Measurements from ENCODE around the gene ZNF175. TPM values are rescaled to one million over a fixed set of nuclear protein-coding genes. Genes with fewer than 3 reads are reported as not detected.

The ZNF175 gene
- total RNA-seq, 4 donors from 2014 or later = 4.1 to 17.8 (median 9.3) TPM

- Histone ChIP-seq H3K4me1 (no peaks in the 10 kb centered on the region), H3K36me3 (no peaks in the 10 kb centered on the region), H3K4me3 (no peak overlapping the region), H3K27ac (no peak overlapping the region), H3K27me3 (no peaks in the 10 kb centered on the region), H3K9me3 (no peaks in the 10 kb centered on the region)
- TF ChIP-seq CTCF (IDR thresholded peaks at IDR 0.05) (no peak), POLR2A (IDR thresholded peaks at IDR 0.05) (no peak)
- DNase-seq = peak in 1 of 2 donors; percentile 35
- intact Hi-C loops (cut with DNase I; ENCODE audit: low total_unique reads) = no loop called here
Measured at GRCh38 chr19:51552996-51553725, 17.9 kb upstream of the ZNF175 start.

- no peak overlapping the region for H3K4me3 ChIP-seq
- no peaks in the 10 kb centered on the region for H3K36me3 ChIP-seq
- H3K9me3 ChIP-seq = no peaks in the 10 kb centered on the region
- no peak overlapping the region for H3K27ac ChIP-seq
- TF ChIP-seq POLR2A (IDR thresholded peaks at IDR 0.05) = no peak
- no peak for TF ChIP-seq CTCF (IDR thresholded peaks at IDR 0.05)
- H3K27me3 ChIP-seq = no peaks in the 10 kb centered on the region
- no peaks in the 10 kb centered on the region for H3K4me1 ChIP-seq
- no peak for DNase-seq
- intact Hi-C loops (cut with DNase I; ENCODE audit: low total_unique reads) = no loop called here
Measured at GRCh38 chr19:51559240-51559639, 11.8 kb upstream of the ZNF175 start.

- intact Hi-C loops (cut with DNase I; ENCODE audit: low total_unique reads) = no loop called here
- TF ChIP-seq POLR2A (IDR thresholded peaks at IDR 0.05) (no peak), CTCF (IDR thresholded peaks at IDR 0.05) (no peak)
- Histone ChIP-seq H3K9me3 (no peaks in the 10 kb centered on the region), H3K4me3 (no peak overlapping the region), H3K27ac (no peak overlapping the region), H3K27me3 (no peaks in the 10 kb centered on the region), H3K36me3 (no peaks in the 10 kb centered on the region), H3K4me1 (no peaks in the 10 kb centered on the region)
- DNase-seq = no peak
Measured at GRCh38 chr19:51560339-51560738, 10.7 kb upstream of the ZNF175 start.

- intact Hi-C loops (cut with DNase I; ENCODE audit: low total_unique reads) = no loop called here
- H3K27me3 ChIP-seq = no peaks in the 10 kb centered on the region
- H3K36me3 ChIP-seq = no peaks in the 10 kb centered on the region
Measured at GRCh38 chr19:51564791-51565190, 6.3 kb upstream of the ZNF175 start.

More at GRCh38 chr19:51564791-51565190, 6.3 kb upstream of the ZNF175 start:
- H3K27ac ChIP-seq = no peak overlapping the region
- no peak overlapping the region for H3K4me3 ChIP-seq
- no peaks in the 10 kb centered on the region for H3K9me3 ChIP-seq
- TF ChIP-seq POLR2A (IDR thresholded peaks at IDR 0.05) (no peak), CTCF (IDR thresholded peaks at IDR 0.05) (no peak)
- H3K4me1 ChIP-seq = no peaks in the 10 kb centered on the region
- no peak for DNase-seq
